GM21423 (cell line): Measurements from ENCODE around the gene PIR.

ENCODE experiments used
- ATAC-seq: cut with Tn5 transposase; IDR thresholded peaks from one replicate; pipeline ENCODE4 v1.9.1; 2021; ENCODE audit warnings: mild to moderate bottlenecking, moderate library complexity; ENCODE audit not compliant: unreplicated experiment

PIR gene

GRCh38 chrX:15418707-15419181 is 74.4 kb downstream of the PIR start:
- no peak for ATAC-seq

DNA sequence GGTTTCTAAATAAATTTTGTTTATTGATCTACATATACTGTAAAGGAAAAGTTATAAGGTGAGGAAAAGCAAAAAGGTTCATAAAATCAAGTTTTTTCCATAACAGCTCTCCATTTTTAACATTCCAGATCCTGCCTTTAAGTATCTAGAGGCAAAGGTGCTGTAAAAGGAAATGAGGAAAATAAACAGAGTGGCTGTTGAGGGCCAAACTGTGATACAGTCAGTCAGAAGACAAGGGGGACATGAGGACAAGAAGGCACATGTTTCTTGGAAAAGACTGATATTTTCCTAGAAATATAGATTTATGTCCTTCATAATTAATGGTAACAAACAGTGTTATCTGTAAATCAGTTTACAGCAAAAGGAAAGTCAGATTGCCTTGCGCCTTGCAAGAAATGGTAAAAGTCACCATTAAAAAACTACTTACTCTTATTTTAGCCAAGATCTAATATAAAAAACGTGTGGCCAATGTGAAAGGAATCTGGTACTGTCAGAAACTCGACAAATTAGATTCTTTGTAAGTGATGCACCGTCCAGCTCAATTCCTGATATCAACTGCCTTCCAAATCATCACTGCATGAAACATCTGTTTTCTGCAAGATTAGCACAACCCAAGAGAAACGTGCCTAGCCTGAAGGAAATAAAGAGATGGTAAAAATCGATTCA is 75.0 kb downstream of the PIR start:
- no peak for ATAC-seq

- ATAC-seq: no peak
These were observed 76.8 kb downstream of the PIR start for GRCh38 chrX:15416133-15416993.

GRCh38 chrX:15413101-15413500 is 80.0 kb downstream of the PIR start:
- ATAC-seq: no peak

DNA sequence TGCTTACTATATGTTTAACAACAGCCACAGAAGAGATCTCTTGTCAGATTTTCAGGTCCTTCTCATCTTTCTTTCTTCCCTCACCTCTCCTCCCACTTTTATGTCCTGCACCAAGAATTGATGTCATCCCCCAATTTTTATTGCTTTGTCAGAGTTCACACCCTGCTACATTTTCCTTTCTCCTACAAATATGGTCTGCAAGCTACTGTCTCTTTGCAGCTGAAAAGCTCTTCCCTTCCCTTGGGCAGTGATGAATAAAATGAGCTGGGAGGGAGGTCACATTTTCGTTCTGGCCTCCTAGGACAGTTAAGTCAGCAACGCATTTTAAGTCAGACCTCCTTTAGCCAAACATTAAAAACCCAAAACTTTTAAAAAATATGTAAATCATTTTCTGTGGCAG is 82.2 kb downstream of the PIR start:
- no peak for ATAC-seq

GRCh38 chrX:15410430-15410829 is 82.7 kb downstream of the PIR start:
- no peak for ATAC-seq

- ATAC-seq: no peak
These were observed 87.3 kb downstream of the PIR start for GRCh38 chrX:15405846-15406245.

- ATAC-seq: no peak
These were observed 88.6 kb downstream of the PIR start for GRCh38 chrX:15404401-15405096.

- ATAC-seq: no peak
These were observed 91.8 kb downstream of the PIR start for GRCh38 chrX:15401378-15401777.

DNA sequence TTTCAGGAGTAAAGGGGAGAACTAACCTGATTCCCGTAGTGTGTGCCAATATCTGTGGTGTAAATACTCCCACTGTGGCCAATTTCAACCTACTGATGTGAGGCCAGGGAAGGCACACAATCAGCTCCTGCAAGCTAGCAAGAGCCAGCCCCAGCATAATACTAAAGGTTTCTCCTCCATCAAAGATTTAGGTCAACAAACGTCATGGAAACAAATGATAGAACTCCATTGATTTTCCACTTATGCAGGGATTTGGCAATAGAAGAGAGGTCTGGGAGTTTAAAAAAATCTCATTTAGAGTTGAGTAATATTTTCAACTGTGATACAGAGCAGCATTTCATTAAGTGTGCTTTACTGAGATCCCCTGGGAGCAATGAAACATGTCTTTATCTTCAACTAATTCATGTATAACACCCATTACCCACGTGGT is 93.2 kb downstream of the PIR start:
- ATAC-seq: no peak

GRCh38 chrX:15398874-15399273 is 94.3 kb downstream of the PIR start:
- no peak for ATAC-seq

DNA sequence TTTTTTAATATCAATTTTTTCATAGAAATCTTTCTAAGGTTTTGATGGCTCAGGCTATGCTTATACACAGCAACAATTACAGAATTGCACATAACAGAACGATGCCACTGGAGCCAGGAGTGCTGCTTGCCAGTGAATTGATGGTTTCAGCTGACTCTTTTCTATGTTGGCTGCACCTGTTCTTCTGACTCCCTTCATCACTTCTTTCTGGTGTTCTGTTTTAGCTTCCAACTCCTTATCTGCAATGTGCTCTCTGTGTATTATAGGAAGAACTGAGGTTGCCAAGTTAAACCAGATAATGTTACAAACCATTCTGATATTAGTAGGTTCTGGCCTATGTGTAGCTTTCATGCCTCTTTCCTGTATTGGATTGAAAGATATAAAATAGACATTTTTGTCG is 97.3 kb downstream of the PIR start:
- no peak for ATAC-seq

DNA sequence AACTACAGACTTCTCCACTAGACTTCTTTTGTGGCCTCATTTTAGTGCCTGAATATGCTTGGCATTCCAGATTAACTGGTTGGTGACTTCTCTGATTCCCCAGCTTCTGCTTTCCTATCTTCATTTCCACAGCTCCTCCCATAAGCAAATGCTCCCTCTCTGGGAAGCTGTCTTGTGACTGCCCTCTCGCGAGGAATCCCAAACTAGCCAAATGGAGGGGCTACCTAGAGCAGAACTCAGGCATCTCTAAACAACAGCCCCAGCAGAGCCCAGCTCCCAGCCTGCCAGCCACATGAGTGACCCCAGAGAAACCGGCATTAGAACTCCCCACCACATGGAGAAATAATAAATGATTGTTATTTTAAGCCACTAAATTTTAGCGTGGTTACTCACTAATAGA is 101.3 kb downstream of the PIR start:
- ATAC-seq: no peak

DNA sequence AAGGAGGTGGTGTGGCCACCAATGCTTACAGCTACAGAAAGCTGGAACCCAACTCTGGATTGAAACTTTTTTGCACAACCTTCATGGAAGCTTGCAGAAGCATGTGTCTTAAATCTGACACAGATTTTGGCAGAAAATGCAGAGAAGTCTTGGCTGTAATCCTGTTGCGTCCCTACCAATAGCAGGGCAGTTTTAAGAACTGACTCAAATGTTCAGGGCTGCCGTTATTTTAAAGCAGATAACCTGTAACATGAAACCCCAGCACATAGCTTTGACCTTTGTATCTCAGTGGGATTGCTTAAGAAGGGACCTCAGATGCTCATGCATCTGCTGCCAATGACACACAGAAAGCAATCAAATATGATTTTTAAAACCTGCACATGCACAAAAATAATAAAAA is 108.8 kb downstream of the PIR start, which contains the start of gene VEGFD:
VEGFD (minus strand) TSS at position 110 of the 400 bp plus-strand sequence. CDS start 467 bp downstream, outside the sequence.
- no peak for ATAC-seq

DNA sequence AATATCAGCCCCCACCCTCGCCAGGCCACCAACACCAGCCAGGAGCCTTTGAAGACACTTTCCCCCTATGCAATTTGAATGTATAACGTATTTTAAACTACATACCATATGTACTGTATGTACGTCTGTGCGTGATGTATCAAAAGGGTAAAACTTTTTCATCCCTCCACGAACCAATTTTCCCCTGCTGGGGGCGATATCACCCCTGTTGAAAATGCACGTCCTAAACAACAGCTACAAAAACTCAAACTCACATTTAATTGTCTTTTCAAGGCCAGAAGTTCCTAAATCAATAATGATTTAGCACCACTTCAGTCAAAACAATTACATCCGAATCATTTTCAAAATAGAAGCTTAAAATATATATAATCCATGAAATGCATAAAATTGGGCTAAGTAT is 110.3 kb downstream of the PIR start:
- no peak for ATAC-seq

DNA sequence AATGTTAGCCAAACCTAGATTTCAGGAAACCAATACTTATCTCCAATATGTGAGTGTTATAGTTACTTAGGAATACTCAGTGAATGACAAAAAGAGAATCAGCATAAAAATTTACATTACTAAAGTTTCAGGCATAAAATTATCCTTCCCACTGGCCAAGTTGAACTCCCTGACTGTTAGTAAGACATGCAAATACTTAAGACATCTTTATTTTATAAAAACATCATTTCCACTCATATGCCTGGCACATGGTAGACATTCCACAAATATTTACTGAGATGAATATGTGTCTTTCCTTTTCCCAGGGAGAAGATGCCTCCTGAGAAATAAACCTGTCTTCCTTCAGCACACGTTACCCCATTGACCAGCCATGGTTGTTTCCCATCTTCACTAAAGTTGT is 116.2 kb downstream of the PIR start:
- no peak for ATAC-seq

DNA sequence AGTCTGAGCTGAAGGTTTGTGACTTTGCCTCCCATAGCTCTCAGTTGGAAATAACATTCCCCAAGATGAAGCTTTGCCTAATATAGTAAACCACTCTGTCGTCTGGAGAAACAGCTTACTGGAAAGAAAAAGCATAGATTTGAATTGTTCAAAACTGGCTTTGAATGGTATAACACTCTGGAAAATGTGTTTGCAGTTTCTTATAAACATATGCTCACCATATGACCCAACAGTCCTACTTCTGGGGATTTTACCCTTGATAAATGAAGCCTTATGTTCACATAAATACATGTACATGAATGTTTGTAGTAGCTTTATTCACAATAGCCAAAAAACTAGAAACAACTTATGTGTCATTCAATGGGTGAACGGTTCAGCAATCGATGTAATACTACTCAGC is 119.2 kb downstream of the PIR start:
- no peak for ATAC-seq

DNA sequence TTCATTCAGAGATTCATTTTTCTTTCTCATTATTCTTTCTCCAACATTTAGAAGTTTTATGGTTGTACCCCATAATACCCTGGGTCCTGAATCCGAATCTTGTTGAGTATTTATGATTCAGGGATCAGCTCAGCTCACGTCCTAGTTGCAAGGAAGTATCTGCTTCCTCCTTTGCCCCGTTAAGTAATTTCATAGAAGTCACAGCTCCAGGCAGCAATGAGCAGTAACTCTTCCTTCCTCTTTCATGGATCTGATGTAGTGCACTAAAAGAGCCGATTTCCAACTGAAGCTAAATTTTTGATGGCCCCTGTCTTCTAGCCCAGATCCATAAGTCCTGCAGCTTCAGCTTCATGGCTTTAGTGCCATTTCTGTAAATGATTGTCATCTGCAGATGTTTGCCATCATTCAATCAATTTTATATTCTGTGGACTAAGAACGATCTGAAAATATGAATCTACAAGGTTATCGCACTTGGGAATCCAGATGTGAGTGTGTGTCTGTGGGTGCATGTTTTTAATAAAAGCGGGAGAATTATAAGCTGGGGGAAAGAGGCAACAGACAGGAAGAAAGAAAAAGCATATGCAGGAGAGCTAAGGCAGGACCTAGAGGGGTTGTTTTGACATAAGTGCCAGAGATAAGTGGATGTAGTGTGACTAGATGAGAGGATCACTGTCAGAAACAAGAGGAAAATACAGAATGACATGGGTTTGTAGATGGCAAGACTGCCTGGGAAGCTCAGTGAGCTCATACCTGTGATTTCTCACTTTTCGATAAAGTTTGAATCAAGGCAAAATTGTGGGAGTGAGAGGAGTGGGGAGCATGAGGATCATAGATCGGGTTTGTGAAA is 126.4 kb downstream of the PIR start:
- no peak for ATAC-seq

DNA sequence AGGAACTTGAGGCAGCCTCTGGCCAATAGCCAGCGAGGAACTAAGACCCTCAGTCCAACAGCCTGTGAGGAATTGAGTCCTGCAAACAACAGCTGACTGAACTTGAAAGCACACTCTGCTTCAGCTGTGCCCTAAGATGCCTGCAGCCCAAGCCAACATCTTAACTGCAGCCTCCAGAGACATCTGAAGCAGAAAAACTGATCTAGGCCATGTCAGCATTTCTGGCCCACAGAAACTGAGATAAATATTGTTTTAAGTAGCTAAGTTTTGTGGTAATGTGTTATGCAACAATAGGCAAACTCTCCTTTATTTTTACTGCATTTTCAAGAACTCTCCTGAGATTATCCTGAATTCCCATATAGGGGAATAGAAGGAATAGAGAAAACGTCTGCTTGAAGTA is 133.4 kb downstream of the PIR start:
- no peak for ATAC-seq

DNA sequence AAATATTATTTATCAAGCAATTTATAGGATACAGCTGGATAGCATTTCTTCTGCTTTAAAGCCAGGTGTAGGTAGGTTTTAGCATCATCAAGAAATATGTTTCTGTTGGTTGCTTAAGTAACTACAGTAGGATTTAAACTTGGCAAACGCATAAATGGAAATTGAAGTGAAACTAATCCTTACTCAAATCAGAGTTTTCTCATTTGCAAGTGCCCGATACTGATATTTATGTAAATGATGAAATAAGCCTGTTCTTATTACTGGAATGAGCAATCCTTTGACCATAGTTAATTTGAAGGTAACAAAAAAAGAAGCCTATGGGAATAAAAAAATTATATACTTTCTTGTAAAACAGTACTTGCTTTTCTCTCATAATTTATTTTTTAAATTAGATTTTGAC is 134.6 kb downstream of the PIR start:
- no peak for ATAC-seq

DNA sequence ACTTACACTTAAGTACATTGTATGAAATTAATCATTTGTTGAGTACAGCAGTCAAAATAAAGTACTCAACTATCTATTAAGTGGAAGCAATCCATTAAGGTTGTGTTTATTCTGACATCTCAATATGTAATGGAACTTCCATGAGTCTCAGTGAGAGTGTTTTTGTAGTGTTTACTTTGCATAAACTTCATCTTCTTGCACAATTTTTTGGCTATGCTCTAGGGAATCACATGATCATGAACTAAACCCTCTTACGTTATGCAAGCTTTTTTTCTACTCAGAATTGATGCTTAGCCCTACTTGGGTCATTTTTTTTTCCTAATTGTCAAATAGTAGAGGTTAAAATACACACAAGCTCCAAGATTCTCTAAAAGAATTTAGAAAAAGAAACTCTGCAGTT is 136.7 kb downstream of the PIR start:
- ATAC-seq: no peak
